CD14-positive monocyte (primary cell): ENCODE results near the gene GLTPD2. TPM values are rescaled to one million over a fixed set of nuclear protein-coding genes. Genes with fewer than 3 reads are reported as not detected.

ENCODE experiments used
- DNase-seq, 3 donors: peaks; one replicate each; pipeline ENCODE4 v3.0.0-alpha.2; 2011 to 2022
- H2AFZ ChIP-seq: 2 replicates; pipeline ENCODE4 v1.6.0; 2012; ENCODE audit warnings: mild to moderate bottlenecking, low read depth, low read length, inconsistent platforms; ENCODE audit not compliant: insufficient read depth, poor library complexity, severe bottlenecking
- H3K27ac ChIP-seq, 2 donors: 1 replicate in 1 of 2; 2 replicates in 1 of 2; pipeline ENCODE4 v1.5.1; 2012 to 2013; ENCODE audit warnings: low read length in 2 of 2, control low read depth in 1 of 2, inconsistent platforms in 1 of 2, low read depth in 1 of 2, mild to moderate bottlenecking in 1 of 2
- H3K27me3 ChIP-seq, 2 donors: one replicate each; pipeline versions ENCODE4 v1.6.0 to v1.6.1; 2011 to 2013; ENCODE audit warnings: low read length in 2 of 2; ENCODE audit not compliant: control insufficient read depth in 2 of 2, insufficient read depth in 2 of 2
- H3K36me3 ChIP-seq, 2 donors: replicated peaks in 1 of 2; 1 replicate in 1 of 2; 2 replicates in 1 of 2; pipeline versions ENCODE4 v1.5.1 to v1.6.1; 2012 to 2013; ENCODE audit warnings: low read length in 2 of 2, control low read depth in 1 of 2, inconsistent platforms in 1 of 2, mild to moderate bottlenecking in 1 of 2; ENCODE audit not compliant: insufficient read depth in 2 of 2, control insufficient read depth in 1 of 2
- H3K4me1 ChIP-seq, 2 donors: 1 replicate in 1 of 2; 2 replicates in 1 of 2; pipeline versions ENCODE4 v1.5.1 to v1.6.1; 2012 to 2013; ENCODE audit warnings: low read length in 2 of 2, control low read depth in 1 of 2, inconsistent platforms in 1 of 2, mild to moderate bottlenecking in 1 of 2, moderate library complexity in 1 of 2; ENCODE audit not compliant: insufficient read depth in 2 of 2, control insufficient read depth in 1 of 2
- H3K4me2 ChIP-seq: replicated peaks from 2 replicates; pipeline ENCODE3; 2012; ENCODE audit warnings: low read length, moderate library complexity, mild to moderate bottlenecking; ENCODE audit not compliant: poor library complexity, severe bottlenecking; ENCODE audit errors: extremely low read depth
- H3K4me3 ChIP-seq, 3 experiments: fragments of 200-600 bp in 1 of 3; sonication (generic) in 1 of 3; replicated peaks in 1 of 3; 1 replicate in 2 of 3; 2 replicates in 1 of 3; pipeline ENCODE4 v1.5.1; 2011 to 2013; ENCODE audit warnings: low read length in 3 of 3, mild to moderate bottlenecking in 3 of 3, control low read depth in 2 of 3, low read depth in 2 of 3, inconsistent platforms in 1 of 3, moderate library complexity in 1 of 3
- H3K79me2 ChIP-seq: 2 replicates; pipeline ENCODE4 v1.6.0; 2012; ENCODE audit warnings: mild to moderate bottlenecking, control low read depth, inconsistent platforms, low read length, moderate library complexity; ENCODE audit not compliant: insufficient read depth
- H3K9ac ChIP-seq: 2 replicates; pipeline ENCODE4 v1.6.0; 2017; ENCODE audit warnings: low read length, mild to moderate bottlenecking; ENCODE audit not compliant: insufficient read depth, poor library complexity, severe bottlenecking
- H3K9me3 ChIP-seq, 2 donors: replicated peaks in 1 of 2; 1 replicate in 1 of 2; 2 replicates in 1 of 2; pipeline versions ENCODE4 v1.5.1 to v1.6.1; 2012 to 2013; ENCODE audit warnings: low read length in 2 of 2, control low read depth in 1 of 2; ENCODE audit not compliant: control insufficient read depth in 1 of 2, insufficient read depth in 1 of 2
- H4K20me1 ChIP-seq: 2 replicates; pipeline ENCODE4 v1.6.0; 2012; ENCODE audit warnings: mild to moderate bottlenecking, low read length, control low read depth, moderate library complexity; ENCODE audit not compliant: insufficient read depth
- H3K27ac Mint-ChIP-seq, 7 donors: one replicate each; pipeline ENCODE4 v1.8.0; 2020; ENCODE audit warnings: mild to moderate bottlenecking in 7 of 7, mixed read lengths in 7 of 7, moderate library complexity in 6 of 7, inconsistent platforms in 2 of 7
- H3K27me3 Mint-ChIP-seq, 3 donors: one replicate each; pipeline ENCODE4 v1.8.0; 2021 to 2022; ENCODE audit warnings: low read depth in 3 of 3, mild to moderate bottlenecking in 3 of 3, mixed read lengths in 3 of 3, moderate library complexity in 3 of 3, inconsistent platforms in 1 of 3
- H3K36me3 Mint-ChIP-seq, 2 donors: one replicate each; pipeline ENCODE4 v1.8.0; 2020; ENCODE audit warnings: mixed read lengths in 2 of 2, inconsistent platforms in 1 of 2, mild to moderate bottlenecking in 1 of 2
- H3K4me1 Mint-ChIP-seq: one replicate; pipeline ENCODE4 v1.8.0; 2020; ENCODE audit warnings: mild to moderate bottlenecking, mixed read lengths
- H3K4me3 Mint-ChIP-seq, 2 donors: one replicate each; pipeline ENCODE4 v1.8.0; 2020; ENCODE audit warnings: mild to moderate bottlenecking in 2 of 2, mixed read lengths in 2 of 2, moderate library complexity in 1 of 2
- H3K9me3 Mint-ChIP-seq, 7 donors: one replicate each; pipeline ENCODE4 v1.8.0; 2020 to 2022; ENCODE audit warnings: mixed read lengths in 7 of 7, mild to moderate bottlenecking in 6 of 7, moderate library complexity in 6 of 7, inconsistent platforms in 2 of 7
- WGBS: methylation state at CpG from one replicate; pipeline ENCODE4 v1.1.5; 2013; ENCODE audit warnings: missing lambda C conversion rate; ENCODE audit not compliant: insufficient coverage; 5-methylcytosine and 5-hydroxymethylcytosine counted together
- intact Hi-C, 2 donors: fragments of 100-400 bp; cut with micrococcal nuclease; formaldehyde crosslinking; loops; one replicate each; pipeline versions ENCODE4 v1.15.0 to v1.15.1; 2023
- polyA plus RNA-seq, 3 donors: library from polyadenylated mRNA; depleted of rRNA in 1 of 3; unstranded in 2 of 3; stranded (reverse) in 1 of 3; fragments of 300-500 nt in 2 of 3; fragments of >200 nt in 1 of 3; fragmentation: Illumina TruSeq in 2 of 3; gene quantifications; 1 replicate in 2 of 3; 2 replicates in 1 of 3; pipeline ENCODE4 v1.2.3, GENCODE V29; 2012 to 2021
- TF ChIP-seq, protein P1 (sequence below): fragments of 200-600 bp; IDR thresholded peaks from one replicate; pipeline ENCODE4 v1.8.0; 2022; ENCODE audit warnings: antibody characterized with exemption, mild to moderate bottlenecking

GLTPD2 gene
- polyA plus RNA-seq, 3 donors = 0.27 to 2.1 (median 1.5) TPM

DNA sequence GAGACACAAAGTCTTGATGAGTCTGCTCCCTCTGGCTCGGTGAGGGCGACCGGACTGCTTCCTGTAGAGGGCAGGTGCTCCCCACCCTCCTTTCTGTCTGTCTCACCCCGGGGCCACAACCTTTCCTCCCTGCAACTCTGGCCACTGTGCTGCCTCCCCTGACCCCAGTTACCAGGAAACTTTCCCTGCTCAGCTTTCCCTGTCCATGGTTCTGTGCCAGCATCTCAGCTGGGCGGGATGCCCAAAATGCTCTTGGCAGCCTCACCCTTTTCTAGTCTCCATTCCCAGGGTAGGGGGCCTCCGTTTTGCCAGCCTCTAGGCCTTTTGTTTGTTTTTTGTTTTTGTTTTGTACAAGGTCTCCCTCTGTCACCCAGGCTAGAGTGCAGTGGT lies 19.6 kb downstream of the GLTPD2 start:
- Histone ChIP-seq H3K36me3 (peaks cover 16 to 32% of the 10 kb centered on the region in 2 donors), H4K20me1 (peaks cover 10% of the 10 kb centered on the region), H3K27me3 (peaks cover 3 to 28% of the 10 kb centered on the region in 2 donors), H3K27ac (no peak overlapping the region), H3K4me1 (peaks cover 10 to 11% of the 10 kb centered on the region in 2 donors), H3K79me2 (no peaks in the 10 kb centered on the region), H3K4me3 (peak overlapping the region in 1 of 3 experiments; percentile 81), H3K9ac (peak overlapping the region; percentile 80), H3K4me2 (peak overlapping the region; percentile 83), H3K9me3 (no peaks in the 10 kb centered on the region), H2AFZ (no peak overlapping the region)
- Mint-ChIP-seq H3K4me3 (peak overlapping the region; percentile 86 to 90), H3K36me3 (peaks cover 41 to 42% of the 10 kb centered on the region in 2 donors), H3K27ac (peak overlapping the region in 3 of 7 donors; percentile 26 to 59 (median 46)), H3K27me3 (peaks cover 33 to 44% (median 44%) of the 10 kb centered on the region in 3 donors), H3K4me1 (peaks cover 24% of the 10 kb centered on the region), H3K9me3 (peaks cover 0 to 4% (median 2%) of the 10 kb centered on the region in 7 donors)
- TF ChIP-seq, protein P1, sequence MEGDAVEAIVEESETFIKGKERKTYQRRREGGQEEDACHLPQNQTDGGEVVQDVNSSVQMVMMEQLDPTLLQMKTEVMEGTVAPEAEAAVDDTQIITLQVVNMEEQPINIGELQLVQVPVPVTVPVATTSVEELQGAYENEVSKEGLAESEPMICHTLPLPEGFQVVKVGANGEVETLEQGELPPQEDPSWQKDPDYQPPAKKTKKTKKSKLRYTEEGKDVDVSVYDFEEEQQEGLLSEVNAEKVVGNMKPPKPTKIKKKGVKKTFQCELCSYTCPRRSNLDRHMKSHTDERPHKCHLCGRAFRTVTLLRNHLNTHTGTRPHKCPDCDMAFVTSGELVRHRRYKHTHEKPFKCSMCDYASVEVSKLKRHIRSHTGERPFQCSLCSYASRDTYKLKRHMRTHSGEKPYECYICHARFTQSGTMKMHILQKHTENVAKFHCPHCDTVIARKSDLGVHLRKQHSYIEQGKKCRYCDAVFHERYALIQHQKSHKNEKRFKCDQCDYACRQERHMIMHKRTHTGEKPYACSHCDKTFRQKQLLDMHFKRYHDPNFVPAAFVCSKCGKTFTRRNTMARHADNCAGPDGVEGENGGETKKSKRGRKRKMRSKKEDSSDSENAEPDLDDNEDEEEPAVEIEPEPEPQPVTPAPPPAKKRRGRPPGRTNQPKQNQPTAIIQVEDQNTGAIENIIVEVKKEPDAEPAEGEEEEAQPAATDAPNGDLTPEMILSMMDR = no peak
- DNase-seq = no peak
- intact Hi-C loops = loop anchor here (5.0 kb wide), 2 partner anchors 74 to 189 kb away; partner anchors contain the start of genes INCA1 (in 1 of the 2) and KIF1C (in 1 of the 2)
- WGBS = 71% methylated on average over 4 of the region's 6 CpGs

DNA sequence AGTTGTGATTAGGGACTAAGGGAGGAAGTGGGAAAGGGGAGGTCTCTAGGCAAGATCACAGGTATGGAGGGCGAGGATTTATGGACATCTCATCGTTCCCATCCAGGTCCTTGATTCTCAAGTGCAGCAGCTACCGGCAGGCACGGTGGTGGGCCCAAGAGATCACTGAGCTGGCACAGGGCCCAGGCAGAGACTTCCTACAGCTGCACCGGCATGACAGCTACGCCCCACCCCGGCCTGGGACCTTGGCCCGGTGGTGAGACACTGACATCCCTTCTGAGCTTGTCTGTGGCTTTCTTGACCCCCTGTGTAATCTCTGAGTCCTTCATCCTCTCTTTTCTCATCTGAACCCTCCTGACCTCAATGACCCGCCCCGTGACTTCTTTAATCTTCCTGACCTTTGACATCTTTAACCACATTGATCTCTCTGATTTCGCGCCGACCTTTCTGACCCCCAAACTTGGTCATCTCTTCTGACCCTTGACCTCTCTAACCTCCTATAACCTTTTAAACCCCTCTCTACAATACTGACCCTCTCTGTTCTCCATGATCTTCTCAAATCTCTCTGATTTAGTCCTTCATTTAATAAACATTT lies 22.0 kb downstream of the GLTPD2 start:
- no peak overlapping the region for H3K4me3 ChIP-seq
- TF ChIP-seq, protein P1 = no peak
- WGBS = 55% methylated on average over 13 of the region's 13 CpGs
- peaks cover 19% of the 10 kb centered on the region for H4K20me1 ChIP-seq
- Mint-ChIP-seq H3K4me1 (peaks cover 24% of the 10 kb centered on the region), H3K4me3 (no peak overlapping the region), H3K36me3 (peaks cover 59 to 60% of the 10 kb centered on the region in 2 donors), H3K9me3 (peaks cover 0 to 4% (median 0%) of the 10 kb centered on the region in 7 donors), H3K27me3 (peaks cover 21 to 29% (median 28%) of the 10 kb centered on the region in 3 donors), H3K27ac (peak overlapping the region in 1 of 7 donors; percentile 2)
- no peaks in the 10 kb centered on the region for H3K79me2 ChIP-seq
- H3K27me3 ChIP-seq = peaks cover 3 to 21% of the 10 kb centered on the region in 2 donors
- peaks cover 23 to 50% of the 10 kb centered on the region in 2 donors for H3K36me3 ChIP-seq
- no peak overlapping the region for H3K27ac ChIP-seq
- H2AFZ ChIP-seq = no peak overlapping the region
- no peak for DNase-seq
- H3K9me3 ChIP-seq = no peaks in the 10 kb centered on the region
- intact Hi-C loops = loop anchor here in 1 of 2 donors (10.0 kb wide), 1 partner anchor 74 kb away; no protein-coding TSS in a partner anchor
- no peak overlapping the region for H3K9ac ChIP-seq
- H3K4me2 ChIP-seq = no peak overlapping the region
- H3K4me1 ChIP-seq = peaks cover 10 to 11% of the 10 kb centered on the region in 2 donors
